GM18868 (cell line): ENCODE data around the gene STOML1.
"Not testable (repeated sequence)": the region's sequence is repeated elsewhere in the genome, so short reads cannot be mapped to it uniquely, and the experiment has no call there.

Experiments
- ATAC-seq: cut with Tn5 transposase; IDR thresholded peaks from one replicate; pipeline ENCODE4 v1.9.1; 2021; ENCODE audit warnings: mild to moderate bottlenecking, moderate library complexity; ENCODE audit not compliant: unreplicated experiment

The STOML1 gene

DNA sequence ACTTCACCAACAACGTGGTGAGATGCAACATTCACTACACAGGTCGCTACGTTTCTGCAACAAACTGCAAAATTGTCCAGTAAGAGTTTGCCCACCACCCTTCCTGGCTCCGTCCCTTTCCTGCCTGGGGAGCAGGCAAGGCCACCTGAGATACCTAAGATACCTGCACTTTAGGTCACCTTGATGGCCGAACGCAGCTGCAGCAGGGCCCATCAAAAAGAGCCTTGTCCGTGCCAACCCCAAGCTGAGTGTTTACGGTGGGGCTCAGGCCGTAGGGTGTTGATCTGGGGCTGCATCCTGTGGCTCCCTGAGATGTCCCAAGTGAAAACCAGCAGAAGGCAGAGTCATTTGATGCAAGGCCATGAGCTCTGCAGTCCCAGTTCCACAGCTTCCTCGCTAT, 42.6 kb downstream of the STOML1 start:
- ATAC-seq: no peak

- ATAC-seq: no peak
Measured at GRCh38 chr15:73948982-73949381, 43.1 kb downstream of the STOML1 start.

GRCh38 chr15:73948396-73948795, 43.7 kb downstream of the STOML1 start:
- ATAC-seq: no peak

GRCh38 chr15:73947651-73948050, 44.4 kb downstream of the STOML1 start:
- ATAC-seq: no peak

DNA sequence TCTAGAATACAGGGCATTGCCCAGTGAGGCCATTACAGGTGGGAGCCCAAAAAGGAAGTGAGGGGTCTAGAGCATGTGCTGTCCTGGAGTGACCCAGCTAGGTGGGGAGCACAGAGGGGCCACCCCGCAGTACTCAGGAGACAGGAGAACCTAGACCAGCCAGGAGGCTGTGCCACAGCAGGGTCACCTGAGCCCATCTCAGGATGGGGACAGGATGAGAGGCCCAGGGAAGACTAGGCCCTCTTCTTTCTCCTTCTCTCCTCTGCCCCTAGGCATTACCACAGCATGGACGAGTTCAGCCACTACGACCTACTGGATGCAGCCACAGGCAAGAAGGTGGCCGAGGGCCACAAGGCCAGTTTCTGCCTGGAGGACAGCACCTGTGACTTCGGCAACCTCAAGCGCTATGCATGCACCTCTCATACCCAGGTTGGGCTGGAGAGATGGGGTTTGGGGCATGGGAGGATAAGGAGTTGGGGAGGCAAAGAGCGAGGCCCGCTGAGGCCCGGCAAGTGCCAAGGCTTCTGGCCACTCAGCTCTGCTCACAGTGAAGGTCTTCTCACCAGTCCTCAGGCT, 45.2 kb downstream of the STOML1 start:
- ATAC-seq: no peak

GRCh38 chr15:73946046-73946721, 45.9 kb downstream of the STOML1 start:
- ATAC-seq: no peak

DNA sequence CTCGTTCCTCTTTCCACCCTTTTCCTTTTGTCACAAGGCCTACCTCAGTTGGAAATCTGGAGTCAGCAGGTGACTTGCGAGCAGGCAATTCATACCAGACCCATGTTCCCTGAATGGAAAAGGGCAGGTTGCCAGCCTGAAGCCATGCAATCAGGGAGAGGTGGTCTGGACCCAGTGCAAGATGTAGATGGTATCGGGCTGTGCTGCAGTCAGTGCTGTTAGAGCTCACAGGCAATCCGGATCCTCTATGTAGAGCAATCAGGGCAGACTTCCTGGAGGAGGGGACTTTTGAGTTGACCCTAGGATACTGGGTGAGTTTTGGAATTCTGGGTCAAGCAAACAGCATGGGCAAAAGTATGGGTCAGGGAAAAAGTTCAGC, 47.0 kb downstream of the STOML1 start:
- ATAC-seq: no peak

- ATAC-seq: no peak
Measured at GRCh38 chr15:73944161-73945129, 47.6 kb downstream of the STOML1 start.

DNA sequence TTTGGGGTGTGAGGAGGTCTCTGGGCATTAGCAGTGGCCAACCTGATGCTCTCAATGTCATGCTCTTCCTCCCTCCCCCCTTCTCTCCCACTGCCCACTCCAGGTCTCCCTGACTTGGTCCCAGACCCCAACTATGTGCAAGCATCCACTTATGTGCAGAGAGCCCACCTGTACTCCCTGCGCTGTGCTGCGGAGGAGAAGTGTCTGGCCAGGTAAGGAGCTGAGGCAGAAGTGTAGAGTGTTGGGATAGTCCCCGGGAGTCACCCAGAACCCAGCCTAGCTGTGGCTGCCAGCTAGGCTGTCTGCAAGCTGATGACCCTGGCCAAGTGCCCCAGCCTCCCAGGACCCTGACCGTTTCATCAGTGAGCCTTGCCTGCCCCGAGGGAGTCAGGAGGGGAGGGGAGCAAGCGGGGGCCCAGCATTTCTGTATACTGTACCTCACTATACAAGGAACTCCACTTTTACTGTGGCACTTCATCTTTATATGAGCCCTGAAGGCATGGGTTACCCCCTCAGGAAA, 49.3 kb downstream of the STOML1 start:
- no peak for ATAC-seq

DNA sequence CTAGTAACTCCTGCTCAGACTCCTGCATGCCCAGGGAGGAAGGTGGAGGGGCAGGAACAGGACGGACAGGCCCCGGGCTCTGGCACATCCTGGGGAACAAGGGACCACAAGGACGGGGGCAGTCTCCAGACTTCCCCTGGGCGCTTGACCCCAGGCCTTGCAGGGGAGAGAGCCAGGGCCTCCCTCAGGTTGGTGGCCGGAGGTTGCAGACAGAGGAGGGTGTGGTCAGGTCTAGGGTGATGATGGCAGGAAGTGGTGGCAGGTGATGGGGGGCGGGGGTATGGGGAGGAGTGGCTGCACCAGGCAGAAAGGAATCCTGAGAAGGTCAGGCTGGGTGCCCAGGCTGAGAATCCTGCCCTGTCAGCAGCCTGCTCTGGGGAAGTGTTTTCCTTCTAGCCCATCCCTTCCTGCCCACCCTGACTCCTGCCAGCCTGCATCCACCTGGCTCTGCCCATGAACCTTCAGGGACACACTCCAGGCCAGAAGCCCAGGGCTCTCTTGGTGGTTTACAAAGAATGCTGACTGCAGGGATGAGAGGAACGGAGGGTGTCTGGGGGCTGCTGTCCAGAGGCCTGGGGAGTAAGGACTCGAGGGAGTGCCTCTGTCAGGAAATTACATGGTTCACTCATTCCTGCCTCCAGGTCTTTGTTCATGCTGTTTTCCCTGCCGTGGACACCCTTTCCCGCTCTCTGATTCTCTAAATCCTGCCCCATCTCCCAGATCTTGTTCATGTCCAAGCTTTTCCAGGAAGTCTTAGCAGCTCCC, 50.0 kb downstream of the STOML1 start:
- no peak for ATAC-seq

DNA sequence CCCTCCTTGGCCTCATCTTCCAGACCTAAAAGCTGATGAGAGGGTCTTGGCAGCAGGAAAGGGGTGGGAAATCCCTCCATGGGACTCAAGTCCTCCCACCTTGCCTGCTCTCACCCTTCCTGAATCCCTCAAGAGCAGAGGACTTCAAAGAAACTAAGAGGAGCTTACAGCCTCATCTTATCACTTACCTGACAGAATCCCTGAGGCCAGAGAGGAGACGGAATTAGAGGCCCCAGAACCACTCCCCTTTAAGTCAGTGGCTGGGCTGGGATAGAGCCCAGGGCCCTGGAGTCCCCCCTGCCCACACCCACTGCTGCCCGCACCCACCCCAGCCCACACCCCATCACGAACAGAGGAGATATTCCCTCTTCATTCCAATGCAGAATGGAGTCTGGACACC, 50.6 kb downstream of the STOML1 start:
- ATAC-seq: no peak

- ATAC-seq: no peak
Measured at GRCh38 chr15:73941044-73941443, 51.1 kb downstream of the STOML1 start.

GRCh38 chr15:73940061-73940981, 51.8 kb downstream of the STOML1 start:
- ATAC-seq: no peak

DNA sequence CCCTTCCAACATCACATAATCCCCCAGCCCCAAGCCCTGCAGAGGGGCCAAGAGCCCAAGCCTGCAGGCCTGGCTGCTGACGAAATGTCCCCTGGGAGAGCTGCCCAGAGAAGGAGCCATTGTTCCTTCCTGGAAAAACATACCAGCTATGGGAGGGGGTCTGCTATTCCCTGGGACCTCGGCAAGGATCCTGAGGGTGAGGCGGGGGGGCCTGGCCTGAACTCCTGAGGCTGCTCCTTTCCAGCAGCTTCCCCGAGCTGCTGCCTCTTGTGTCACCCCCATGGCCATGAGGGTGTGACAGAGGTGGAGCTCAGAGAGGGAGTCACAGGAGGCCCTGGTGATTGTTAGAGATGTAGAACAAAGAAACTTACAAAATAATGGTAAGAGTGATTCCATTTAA, 53.0 kb downstream of the STOML1 start:
- ATAC-seq: no peak

GRCh38 chr15:73938516-73938915, 53.6 kb downstream of the STOML1 start:
- ATAC-seq: not testable (repeated sequence)

- no peak for ATAC-seq
Measured at GRCh38 chr15:73937726-73938125, 54.4 kb downstream of the STOML1 start.

GRCh38 chr15:73937296-73937695, 54.8 kb downstream of the STOML1 start:
- no peak for ATAC-seq

GRCh38 chr15:73936588-73937290, 55.4 kb downstream of the STOML1 start:
- ATAC-seq: no peak

DNA sequence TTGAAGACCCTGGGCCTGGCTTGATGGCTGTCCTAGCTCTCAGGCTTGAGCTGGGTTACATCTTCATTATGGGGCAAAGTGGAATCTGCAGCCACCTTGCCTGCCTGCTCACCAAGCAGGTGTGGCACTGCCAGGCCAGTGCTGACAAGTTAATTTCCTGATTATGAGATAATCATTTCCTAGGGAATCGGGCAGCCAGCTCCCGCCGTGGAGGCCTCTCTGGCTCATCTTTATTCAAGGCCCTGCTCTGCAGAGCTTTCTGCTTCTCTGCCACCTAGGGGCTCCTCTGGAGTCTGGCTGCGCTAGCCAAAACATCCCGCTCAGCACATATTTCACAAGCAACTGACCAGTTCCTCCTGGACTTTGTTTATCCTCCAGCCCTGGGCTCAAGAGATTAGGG, 55.9 kb downstream of the STOML1 start:
- ATAC-seq: no peak
